ENCODE data around the gene CPD. TPM values are rescaled to one million over a fixed set of nuclear protein-coding genes. Genes with fewer than 3 reads are reported as not detected.

CPD gene
- total RNA-seq, 1 experiment from 2014 or later, result 38.0 TPM

DNA sequence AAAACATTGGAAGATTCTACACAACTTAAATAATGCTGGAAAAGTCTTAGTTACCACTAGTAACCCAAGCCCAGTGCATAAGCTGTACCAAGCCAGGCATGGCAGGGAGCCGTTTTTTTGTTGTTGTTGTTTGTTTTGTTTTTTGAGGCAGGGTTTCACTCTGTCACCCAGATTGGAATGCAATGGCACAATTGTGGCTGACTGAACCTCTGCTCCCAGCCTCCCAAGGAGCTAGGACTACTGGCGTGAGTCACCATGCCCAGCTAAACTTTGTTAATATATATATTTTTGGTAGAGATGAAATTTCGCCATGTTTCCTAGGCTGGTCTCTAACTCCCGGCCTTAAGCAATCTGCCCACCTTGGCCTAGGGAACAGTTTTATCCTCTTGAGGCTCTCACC, 44.3 kb upstream of the CPD start:
- Histone ChIP-seq H3K27ac (ENCODE audit: low read depth, low read length, poor library complexity, severe bottlenecking) (no peak overlapping the region), H3K4me1 (ENCODE audit: insufficient read depth, low read length, poor library complexity, severe bottlenecking) (no peaks in the 10 kb centered on the region), H3K36me3 (ENCODE audit: insufficient read depth, low read length, poor library complexity, severe bottlenecking) (no peaks in the 10 kb centered on the region), H3K9me3 (ENCODE audit: low read depth, low read length, poor library complexity, severe bottlenecking) (no peaks in the 10 kb centered on the region), H3K27me3 (replicated peaks; ENCODE audit: insufficient read depth, low read depth, low read length, poor library complexity) (no peaks in the 10 kb centered on the region), H3K4me3 (ENCODE audit: low read depth, low read length, poor library complexity, severe bottlenecking) (no peak overlapping the region)
- TF ChIP-seq EZH2 (IDR thresholded peaks at IDR 0.05; ENCODE audit: borderline replicate concordance, low read depth, low read length, poor library complexity, severe bottlenecking), result no peak
- TF ChIP-seq, protein P1, sequence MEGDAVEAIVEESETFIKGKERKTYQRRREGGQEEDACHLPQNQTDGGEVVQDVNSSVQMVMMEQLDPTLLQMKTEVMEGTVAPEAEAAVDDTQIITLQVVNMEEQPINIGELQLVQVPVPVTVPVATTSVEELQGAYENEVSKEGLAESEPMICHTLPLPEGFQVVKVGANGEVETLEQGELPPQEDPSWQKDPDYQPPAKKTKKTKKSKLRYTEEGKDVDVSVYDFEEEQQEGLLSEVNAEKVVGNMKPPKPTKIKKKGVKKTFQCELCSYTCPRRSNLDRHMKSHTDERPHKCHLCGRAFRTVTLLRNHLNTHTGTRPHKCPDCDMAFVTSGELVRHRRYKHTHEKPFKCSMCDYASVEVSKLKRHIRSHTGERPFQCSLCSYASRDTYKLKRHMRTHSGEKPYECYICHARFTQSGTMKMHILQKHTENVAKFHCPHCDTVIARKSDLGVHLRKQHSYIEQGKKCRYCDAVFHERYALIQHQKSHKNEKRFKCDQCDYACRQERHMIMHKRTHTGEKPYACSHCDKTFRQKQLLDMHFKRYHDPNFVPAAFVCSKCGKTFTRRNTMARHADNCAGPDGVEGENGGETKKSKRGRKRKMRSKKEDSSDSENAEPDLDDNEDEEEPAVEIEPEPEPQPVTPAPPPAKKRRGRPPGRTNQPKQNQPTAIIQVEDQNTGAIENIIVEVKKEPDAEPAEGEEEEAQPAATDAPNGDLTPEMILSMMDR (conservative IDR thresholded peaks at IDR 0.05; ENCODE audit: low read depth, low read length), result no peak
- ChIA-PET CTCF (interaction anchor here (0.7 kb wide), 1 partner anchor 112 kb away, joined by 3 read pairs; no protein-coding TSS in a partner anchor), POLR2A (ENCODE audit: low non-redundant PET) (no interaction called here)
- DNase-seq (ENCODE audit: low spot score), result no peak
- intact Hi-C loops (cut with micrococcal nuclease; ENCODE audit: unreplicated experiment), result no loop called here
- no TSS peak for BruUV-seq (replicated peaks)

DNA sequence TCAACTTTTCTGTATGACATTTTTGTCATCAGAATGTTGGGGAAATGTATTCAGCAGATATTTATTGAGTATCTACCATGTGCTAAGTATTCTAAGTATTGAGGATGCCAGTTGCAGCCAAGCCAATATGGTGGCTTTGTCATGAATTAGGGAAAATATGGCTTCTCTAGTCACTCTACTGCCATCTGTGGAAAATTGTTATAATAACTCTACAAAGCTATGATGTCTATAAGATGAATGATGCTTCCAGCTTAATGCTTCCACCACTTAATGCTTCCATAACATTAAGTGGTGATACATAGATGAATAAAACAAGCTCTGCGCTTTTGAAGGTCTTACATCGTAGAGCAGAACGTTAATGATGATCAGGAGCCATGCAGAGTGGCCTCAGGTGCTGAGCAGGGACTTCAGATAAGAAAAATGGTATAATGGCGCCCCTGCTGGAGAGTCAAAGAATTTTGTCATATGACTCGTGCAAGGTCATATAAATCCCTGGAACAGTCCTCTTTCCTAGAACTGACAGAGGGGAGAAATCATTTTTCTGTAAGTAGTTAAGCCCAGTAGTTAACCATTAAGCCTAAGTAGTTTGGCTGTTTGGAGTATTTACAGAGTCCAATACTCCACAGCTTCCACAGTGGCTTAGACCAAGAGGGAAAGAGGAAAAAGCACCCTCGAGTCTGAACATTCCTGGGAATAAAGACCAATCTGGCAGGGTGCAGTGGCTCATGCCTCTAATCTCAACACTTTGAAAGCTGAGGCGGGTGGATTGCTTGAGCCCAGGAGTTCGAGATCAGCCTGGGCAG, 42.2 kb upstream of the CPD start:
- Histone ChIP-seq H3K9me3 (ENCODE audit: low read depth, low read length, poor library complexity, severe bottlenecking) (no peaks in the 10 kb centered on the region), H3K27me3 (replicated peaks; ENCODE audit: insufficient read depth, low read depth, low read length, poor library complexity) (no peaks in the 10 kb centered on the region), H3K36me3 (ENCODE audit: insufficient read depth, low read length, poor library complexity, severe bottlenecking) (no peaks in the 10 kb centered on the region), H3K27ac (ENCODE audit: low read depth, low read length, poor library complexity, severe bottlenecking) (no peak overlapping the region), H3K4me3 (ENCODE audit: low read depth, low read length, poor library complexity, severe bottlenecking) (no peak overlapping the region), H3K4me1 (ENCODE audit: insufficient read depth, low read length, poor library complexity, severe bottlenecking) (peaks cover 16% of the 10 kb centered on the region)
- TF ChIP-seq, protein P1 (conservative IDR thresholded peaks at IDR 0.05; ENCODE audit: low read depth, low read length), result peak; percentile 85
- TF ChIP-seq EZH2 (IDR thresholded peaks at IDR 0.05; ENCODE audit: borderline replicate concordance, low read depth, low read length, poor library complexity, severe bottlenecking), result no peak
- no TSS peak for BruUV-seq (replicated peaks)
- ChIA-PET CTCF (interaction anchor here (0.5 to 1.4 kb wide), 7 partner anchors 9 to 1164 kb away, joined by 3 to 15 read pairs (median 4); partner anchors contain the start of gene BLMH), POLR2A (ENCODE audit: low non-redundant PET) (interaction anchor here (0.6 kb wide), 1 partner anchor 92 kb away, joined by 3 read pairs; no protein-coding TSS in a partner anchor)
- DNase-seq (ENCODE audit: low spot score), result peak; percentile 73
- intact Hi-C loops (cut with micrococcal nuclease; ENCODE audit: unreplicated experiment), result loop anchor here (1.0 kb wide), 1 partner anchor 232 kb away; no protein-coding TSS in a partner anchor

DNA sequence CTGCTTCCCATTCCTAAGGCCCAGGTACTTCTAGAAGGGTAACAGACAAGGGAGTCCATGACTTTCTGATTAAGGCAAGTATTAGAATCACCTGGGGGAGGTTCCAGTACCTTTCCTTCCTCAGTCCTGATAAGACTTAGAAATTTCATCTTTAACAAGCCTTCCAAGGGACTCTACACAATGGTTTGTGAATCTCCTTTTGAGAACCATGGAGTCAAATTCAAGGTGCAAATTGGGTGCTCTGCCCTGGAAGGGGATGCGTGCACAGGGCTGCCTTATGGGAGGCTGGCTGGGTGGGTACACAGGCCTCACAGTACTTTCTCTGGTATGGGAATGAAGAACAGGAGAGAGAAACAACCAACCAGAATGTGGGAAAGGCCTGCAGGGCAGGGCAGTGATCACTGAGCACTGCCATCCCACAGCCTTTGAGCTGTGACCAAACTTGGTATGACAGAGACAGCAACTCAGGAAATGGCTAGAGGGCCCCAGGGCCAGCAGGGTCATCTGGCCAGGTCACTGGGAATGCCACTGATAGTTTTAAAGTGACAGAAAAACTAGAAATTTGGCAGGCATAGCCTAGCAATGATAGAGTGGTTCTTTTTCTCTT, 41.2 kb upstream of the CPD start:
- Histone ChIP-seq H3K9me3 (ENCODE audit: low read depth, low read length, poor library complexity, severe bottlenecking) (no peaks in the 10 kb centered on the region), H3K27me3 (replicated peaks; ENCODE audit: insufficient read depth, low read depth, low read length, poor library complexity) (peaks cover 5% of the 10 kb centered on the region), H3K4me1 (ENCODE audit: insufficient read depth, low read length, poor library complexity, severe bottlenecking) (peaks cover 16% of the 10 kb centered on the region), H3K27ac (ENCODE audit: low read depth, low read length, poor library complexity, severe bottlenecking) (no peak overlapping the region), H3K36me3 (ENCODE audit: insufficient read depth, low read length, poor library complexity, severe bottlenecking) (no peaks in the 10 kb centered on the region), H3K4me3 (ENCODE audit: low read depth, low read length, poor library complexity, severe bottlenecking) (no peak overlapping the region)
- no TSS peak for BruUV-seq (replicated peaks)
- intact Hi-C loops (cut with micrococcal nuclease; ENCODE audit: unreplicated experiment), result no loop called here
- CTCF ChIA-PET, result interaction anchor here (1.4 kb wide), 1 partner anchor 233 kb away, joined by 15 read pairs; no protein-coding TSS in a partner anchor
- DNase-seq (ENCODE audit: low spot score), result no peak
- POLR2A ChIA-PET (ENCODE audit: low non-redundant PET), result no interaction called here
- TF ChIP-seq, protein P1 (conservative IDR thresholded peaks at IDR 0.05; ENCODE audit: low read depth, low read length), result no peak
- TF ChIP-seq EZH2 (IDR thresholded peaks at IDR 0.05; ENCODE audit: borderline replicate concordance, low read depth, low read length, poor library complexity, severe bottlenecking), result no peak
